MCF 10A (cell line): ENCODE data around the gene ALDH3A2. TPM values are rescaled to one million over a fixed set of nuclear protein-coding genes. Genes with fewer than 3 reads are reported as not detected.

Source experiments
- BruUV-seq: library from RNA; stranded (reverse); fragments of 400-500 nt; replicated peaks from 2 replicates; lab custom pipeline; 2021; lab: Mats Ljungman, UMichigan
- CTCF ChIA-PET: fragments of 300-600 bp; sonication (Branson Sonifier 250); formaldehyde crosslinking; extraction: SDS; loops from one replicate; lab custom pipeline; 2021; ENCODE audit warnings: antibody characterized with exemption, inconsistent platforms; lab: Yijun Ruan, JAX
- POLR2A ChIA-PET: fragments of 300-600, 350-650 bp; sonication (Branson Sonifier 250); formaldehyde crosslinking; extraction: SDS; loops from one replicate; lab custom pipeline; 2020; ENCODE audit warnings: antibody characterized with exemption, inconsistent platforms; lab: Yijun Ruan, JAX
- DNase-seq: peaks from one replicate; pipeline ENCODE4 v3.0.0-alpha.2; 2018; ENCODE audit not compliant: unreplicated experiment
- H3K27ac Mint-ChIP-seq: one replicate; pipeline ENCODE4 v1.8.0; 2022; ENCODE audit warnings: mild to moderate bottlenecking, low read depth, mixed read lengths; ENCODE audit not compliant: unreplicated experiment
- H3K27me3 Mint-ChIP-seq: one replicate; pipeline ENCODE4 v1.8.0; 2022; ENCODE audit warnings: mixed read lengths; ENCODE audit not compliant: insufficient read depth, unreplicated experiment
- H3K36me3 Mint-ChIP-seq: one replicate; pipeline ENCODE4 v1.8.0; 2022; ENCODE audit warnings: mild to moderate bottlenecking, moderate library complexity, mixed read lengths; ENCODE audit not compliant: insufficient read depth, unreplicated experiment
- H3K4me1 Mint-ChIP-seq: one replicate; pipeline ENCODE4 v1.8.0; 2022; ENCODE audit warnings: mixed read lengths; ENCODE audit not compliant: insufficient read depth, unreplicated experiment
- H3K4me3 Mint-ChIP-seq: one replicate; pipeline ENCODE4 v1.8.0; 2022; ENCODE audit warnings: mild to moderate bottlenecking, moderate library complexity, mixed read lengths; ENCODE audit not compliant: unreplicated experiment
- H3K9me3 Mint-ChIP-seq: one replicate; pipeline ENCODE4 v1.8.0; 2022; ENCODE audit warnings: mixed read lengths; ENCODE audit not compliant: unreplicated experiment
- CTCF ChIP-seq: fragments of 200-600 bp; IDR thresholded peaks from one replicate; pipeline ENCODE4 v1.8.0; 2022; ENCODE audit warnings: antibody characterized with exemption, mild to moderate bottlenecking; ENCODE audit not compliant: unreplicated experiment
- intact Hi-C: fragments of 100-400 bp; cut with micrococcal nuclease; formaldehyde crosslinking; loops from 2 replicates; pipeline ENCODE4 v1.14.1; 2022
- total RNA-seq: library from RNA; stranded (reverse); gene quantifications from 2 replicates; pipeline ENCODE4 v1.2.3, GENCODE V29; 2022

ALDH3A2 gene
- total RNA-seq, 1 experiment from 2014 or later, result 50.9 TPM

- POLR2A ChIA-PET, result interaction anchor here (1.1 to 1.5 kb wide), 4 partner anchors 7 to 53 kb away, joined by 3 to 6 read pairs (median 4); partner anchors contain the start of gene ALDH3A2
- Mint-ChIP-seq H3K27me3 (no peaks in the 10 kb centered on the region), H3K4me1 (peaks cover 6% of the 10 kb centered on the region), H3K9me3 (no peaks in the 10 kb centered on the region), H3K36me3 (peaks cover 4% of the 10 kb centered on the region), H3K4me3 (no peak overlapping the region), H3K27ac (no peak overlapping the region)
- no peak for DNase-seq
- BruUV-seq, result no TSS peak
- intact Hi-C loops, result no loop called here
- CTCF ChIA-PET, result interaction anchor here (1.3 to 1.7 kb wide), 2 partner anchors 16 to 64 kb away, joined by 7 to 10 read pairs; no protein-coding TSS in a partner anchor
- TF ChIP-seq CTCF, result no peak
Measured at GRCh38 chr17:19702217-19702641, 53.7 kb downstream of the ALDH3A2 start.

GRCh38 chr17:19703106-19703827 is 54.7 kb downstream of the ALDH3A2 start:
- CTCF ChIA-PET, result interaction anchor here (0.6 kb wide), 1 partner anchor 57 kb away, joined by 3 read pairs; no protein-coding TSS in a partner anchor
- no peak overlapping the region for H3K27ac Mint-ChIP-seq
- H3K36me3 Mint-ChIP-seq, result peaks cover 4% of the 10 kb centered on the region
- no TSS peak for BruUV-seq
- no peaks in the 10 kb centered on the region for H3K27me3 Mint-ChIP-seq
- H3K4me3 Mint-ChIP-seq, result no peak overlapping the region
- H3K4me1 Mint-ChIP-seq, result peaks cover 10% of the 10 kb centered on the region
- intact Hi-C loops, result no loop called here
- no peaks in the 10 kb centered on the region for H3K9me3 Mint-ChIP-seq
- no peak for TF ChIP-seq CTCF
- POLR2A ChIA-PET, result interaction anchor here (1.1 to 1.8 kb wide), 3 partner anchors 51 to 54 kb away, joined by 4 read pairs; partner anchors contain the start of gene ALDH3A2
- DNase-seq, result no peak

GRCh38 chr17:19703828-19704613 is 55.5 kb downstream of the ALDH3A2 start:
- peaks cover 4% of the 10 kb centered on the region for H3K36me3 Mint-ChIP-seq
- H3K9me3 Mint-ChIP-seq, result no peaks in the 10 kb centered on the region
- no peaks in the 10 kb centered on the region for H3K27me3 Mint-ChIP-seq
- H3K4me3 Mint-ChIP-seq, result no peak overlapping the region
- intact Hi-C loops, result no loop called here
- no peak overlapping the region for H3K27ac Mint-ChIP-seq
- no peak for TF ChIP-seq CTCF
- BruUV-seq, result no TSS peak
- peaks cover 10% of the 10 kb centered on the region for H3K4me1 Mint-ChIP-seq
- no peak for DNase-seq
- POLR2A ChIA-PET, result interaction anchor here (0.8 to 1.8 kb wide), 3 partner anchors 10 to 52 kb away, joined by 3 to 4 read pairs (median 3); no protein-coding TSS in a partner anchor
- CTCF ChIA-PET, result interaction anchor here (0.6 to 1.0 kb wide), 2 partner anchors 15 to 57 kb away, joined by 3 to 5 read pairs; no protein-coding TSS in a partner anchor
